ENCODE results near the gene FBXW10B.
"Not testable (repeated sequence)": the region's sequence is repeated elsewhere in the genome, so short reads cannot be mapped to it uniquely, and the experiment has no call there.

FBXW10B gene

DNA sequence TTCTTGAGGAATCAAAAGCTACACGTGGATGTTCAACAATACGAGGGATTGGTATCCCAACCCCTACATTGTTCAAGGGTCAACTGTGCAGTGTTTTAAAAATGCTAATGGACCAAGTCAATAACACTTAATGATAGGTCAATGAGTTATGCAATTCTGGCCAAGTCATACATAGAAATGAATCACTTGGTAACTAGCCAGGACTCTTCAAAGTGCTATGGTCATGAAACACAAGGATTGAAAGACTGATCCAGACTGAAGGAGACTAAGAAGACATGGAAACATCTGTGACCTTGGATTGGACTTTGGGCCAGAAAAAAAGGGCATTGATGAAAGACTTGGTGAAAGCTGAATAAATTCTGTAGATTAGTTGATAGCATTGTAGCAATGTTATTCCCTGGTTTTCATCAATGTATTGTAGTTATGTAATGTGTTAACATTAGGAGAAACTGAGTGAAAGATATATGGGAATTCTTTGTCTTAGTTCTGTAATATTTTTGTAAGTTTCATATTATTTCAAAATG lies 11.5 kb upstream of the FBXW10B start:
- not testable (repeated sequence) for DNase-seq (ENCODE audit: low read depth)

DNA sequence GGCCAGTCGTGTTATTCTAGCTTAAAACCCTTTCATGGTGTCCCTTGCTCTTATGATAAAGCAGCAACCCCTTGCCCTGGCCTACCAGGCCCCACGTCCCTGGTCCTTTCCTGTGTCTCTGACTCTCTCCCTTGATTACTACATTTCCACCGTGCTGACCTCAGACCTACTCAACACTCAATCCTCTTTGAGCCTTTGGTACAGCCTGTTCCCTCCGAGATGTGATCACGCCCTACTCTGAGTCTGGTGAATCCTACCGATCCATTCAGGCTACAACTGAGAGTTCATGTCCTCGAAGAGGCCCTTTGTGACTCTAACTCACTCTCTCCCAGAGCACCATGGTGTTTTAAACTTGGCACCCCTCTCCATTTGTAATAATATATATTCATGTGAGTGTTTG lies 10.5 kb upstream of the FBXW10B start:
- not testable (repeated sequence) for DNase-seq (ENCODE audit: low read depth)

DNA sequence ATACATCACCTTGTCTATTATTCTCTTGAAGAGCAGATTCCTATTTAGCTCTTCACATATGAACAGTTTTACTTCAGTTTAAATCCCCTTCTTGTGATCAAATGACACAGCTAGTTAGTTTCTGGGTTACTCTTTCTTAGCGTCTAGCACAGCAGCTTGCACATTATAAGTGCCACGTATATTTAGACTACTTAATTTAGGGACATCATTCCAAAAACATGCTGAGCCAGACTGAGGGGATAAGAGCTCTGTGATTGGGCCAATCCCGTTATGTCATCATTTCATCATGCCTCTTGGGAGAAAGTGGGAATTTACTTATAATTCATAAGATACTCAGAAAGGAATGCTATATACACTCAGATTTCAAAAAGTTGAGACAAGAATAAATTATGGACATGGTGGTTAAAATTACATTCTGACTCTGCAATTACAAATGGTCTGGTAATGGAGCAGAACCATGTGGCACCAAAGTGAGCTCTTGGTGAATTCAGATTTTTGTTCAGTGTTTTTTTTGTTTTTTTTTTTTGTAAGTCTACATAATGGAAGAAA lies 4.2 kb upstream of the FBXW10B start:
- DNase-seq (ENCODE audit: low read depth) = not testable (repeated sequence)

DNA sequence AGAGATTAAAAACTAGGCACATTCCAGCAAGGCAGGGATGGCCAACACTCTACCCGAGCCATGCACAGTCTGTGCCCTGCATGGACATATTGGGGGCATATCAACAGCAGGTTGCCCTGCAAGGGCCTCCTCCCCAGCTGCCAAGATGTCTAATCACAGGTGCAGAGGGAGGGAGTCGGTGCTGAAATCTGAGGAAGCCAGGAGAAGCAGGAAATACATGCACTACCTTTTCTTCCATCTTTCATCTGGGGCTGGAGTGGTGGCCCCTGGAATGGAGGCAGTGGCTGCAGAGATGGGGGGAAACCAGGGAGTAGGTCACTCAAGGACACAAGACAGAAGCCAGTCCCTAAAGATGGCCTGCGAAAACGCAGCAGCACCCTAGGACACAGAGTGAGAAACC lies 3.8 kb upstream of the FBXW10B start:
- DNase-seq (ENCODE audit: low read depth) = not testable (repeated sequence)

DNA sequence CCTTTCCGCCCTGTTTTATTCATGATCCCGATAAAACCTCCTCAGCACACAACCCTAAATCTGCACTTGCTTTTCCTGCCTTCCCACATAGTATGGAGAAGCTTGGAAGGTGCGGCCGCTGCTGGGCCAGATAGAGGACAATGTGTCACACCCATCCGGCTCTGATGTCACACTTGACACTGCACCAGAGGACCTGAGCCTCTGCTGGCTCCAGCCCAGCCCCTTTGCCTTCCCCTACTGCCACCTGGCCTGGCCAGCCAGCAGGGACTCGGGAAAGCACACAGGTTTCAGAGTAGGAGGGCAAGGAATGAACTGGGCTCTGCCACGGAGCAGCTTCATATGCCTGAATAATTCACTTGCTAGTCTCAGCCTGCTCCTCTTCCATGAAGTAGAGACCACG lies 2.6 kb upstream of the FBXW10B start:
- DNase-seq (ENCODE audit: low read depth) = not testable (repeated sequence)

DNA sequence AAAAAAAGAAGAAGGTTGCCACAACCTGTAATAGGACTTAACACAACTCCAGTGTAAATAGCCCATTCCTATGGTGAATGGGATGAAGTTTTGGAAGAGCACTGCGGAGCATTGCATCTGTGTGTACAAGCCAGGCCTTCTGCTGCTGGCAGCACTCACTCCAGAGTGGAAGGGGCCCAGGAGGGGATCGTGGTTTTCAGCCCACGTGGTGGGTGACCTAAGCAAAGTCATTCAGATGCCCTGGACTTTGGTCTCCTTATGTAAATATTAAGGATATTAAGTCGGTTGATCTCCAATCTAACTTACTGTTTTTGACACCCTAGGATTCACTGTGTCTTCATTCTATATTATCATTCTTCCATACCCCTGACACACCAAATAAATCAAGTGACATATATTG lies 2.7 kb downstream of the FBXW10B start:
- DNase-seq (ENCODE audit: low read depth) = not testable (repeated sequence)

DNA sequence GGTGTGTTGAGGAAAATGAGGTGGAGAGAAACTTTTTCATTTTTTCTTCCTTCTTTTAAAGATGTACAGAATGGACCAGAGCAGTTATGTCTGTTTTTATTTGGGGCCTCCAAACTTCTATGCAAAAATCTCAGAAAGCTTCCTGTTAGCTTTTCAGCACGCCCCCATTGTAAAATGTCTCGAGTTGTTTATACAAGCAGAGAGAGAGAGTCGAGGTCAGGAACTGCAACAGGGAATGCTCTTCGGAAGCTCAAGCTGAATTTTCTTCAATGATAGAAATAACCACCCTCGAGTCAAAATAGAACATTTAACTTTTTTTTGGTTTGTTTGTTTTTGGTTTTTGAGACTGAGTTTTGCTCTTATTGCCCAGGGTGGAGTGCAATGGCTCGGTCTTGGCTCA lies 3.7 kb downstream of the FBXW10B start:
- not testable (repeated sequence) for DNase-seq (ENCODE audit: low read depth)

DNA sequence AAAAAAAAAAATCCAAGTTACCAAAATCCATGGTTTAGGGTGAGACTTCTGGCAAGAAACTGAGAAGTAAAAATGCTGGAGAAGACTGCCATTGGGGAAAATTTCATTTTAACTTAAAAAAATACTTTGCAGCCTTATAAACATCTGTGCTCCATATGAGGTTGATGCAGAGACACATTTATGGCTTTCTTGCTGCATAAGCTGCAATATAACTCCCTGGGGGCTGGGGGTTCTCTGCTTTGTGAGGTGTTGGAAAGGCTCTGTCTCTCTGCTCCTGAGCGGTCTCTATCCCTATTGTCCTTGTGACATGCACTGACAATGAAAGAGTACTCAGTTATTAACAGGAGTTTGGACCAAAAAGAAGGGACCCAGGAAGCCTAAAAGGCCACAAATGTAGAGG lies 6.4 kb downstream of the FBXW10B start:
- DNase-seq (ENCODE audit: low read depth) = not testable (repeated sequence)

DNA sequence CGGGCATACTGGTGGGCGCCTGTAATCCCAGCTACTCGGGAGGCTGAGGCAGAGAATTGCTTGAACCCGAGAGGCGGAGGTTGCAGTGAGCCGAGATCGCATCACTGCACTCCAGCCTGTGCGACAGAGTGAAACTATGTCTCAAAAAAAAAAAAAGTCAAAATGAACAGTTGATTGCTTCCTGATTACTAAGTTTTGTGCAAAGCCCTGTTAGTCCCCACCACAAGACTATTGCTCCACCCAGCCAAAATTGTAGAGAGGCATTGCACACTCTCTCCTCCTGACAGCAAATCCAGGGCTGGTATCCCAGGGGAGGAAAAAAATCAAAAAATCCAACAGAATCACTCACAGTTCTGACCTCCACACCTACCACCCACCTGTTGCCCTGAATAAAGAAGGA lies 26.5 kb downstream of the FBXW10B start:
- DNase-seq (ENCODE audit: low read depth) = not testable (repeated sequence)

DNA sequence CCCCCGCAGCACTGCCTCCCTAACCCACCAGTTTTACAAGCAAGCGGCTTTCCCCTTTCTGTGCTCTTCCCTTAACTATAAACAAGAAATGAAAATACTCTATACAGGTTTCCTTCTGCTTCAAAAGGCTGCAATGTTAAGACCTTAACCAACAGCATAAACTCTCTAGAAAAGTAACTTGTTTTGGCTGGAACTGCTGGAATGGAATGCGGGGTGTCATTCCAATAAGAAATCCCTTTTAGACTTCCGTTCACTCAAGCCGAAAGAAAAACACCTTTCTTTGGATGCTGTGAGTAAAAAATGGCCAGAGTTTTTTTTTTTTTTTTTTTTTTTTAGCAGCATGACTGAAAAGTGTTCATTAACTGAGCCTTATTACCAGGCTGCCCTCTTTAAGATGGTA lies 27.5 kb downstream of the FBXW10B start:
- DNase-seq (ENCODE audit: low read depth) = not testable (repeated sequence)

DNA sequence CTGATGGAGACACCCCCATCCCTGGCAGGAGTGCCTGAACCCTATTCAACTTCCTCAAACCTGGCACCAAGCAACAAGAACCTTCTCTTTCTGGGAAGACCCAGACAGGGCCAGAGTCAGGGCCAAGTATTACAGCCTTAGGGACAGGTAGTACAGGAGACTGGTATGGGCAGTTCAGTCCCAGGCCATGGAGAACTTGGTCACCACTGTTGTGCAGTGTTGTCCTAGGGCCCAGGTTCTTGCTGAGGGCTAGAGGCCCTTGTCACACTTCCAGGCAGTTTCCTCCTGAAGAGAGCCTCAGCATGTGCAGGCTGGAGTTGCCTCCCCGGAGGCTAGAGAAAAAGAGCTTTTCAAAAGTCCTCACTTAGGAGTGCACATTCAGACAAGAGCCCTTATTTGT lies 28.7 kb downstream of the FBXW10B start:
- DNase-seq (ENCODE audit: low read depth) = not testable (repeated sequence)

DNA sequence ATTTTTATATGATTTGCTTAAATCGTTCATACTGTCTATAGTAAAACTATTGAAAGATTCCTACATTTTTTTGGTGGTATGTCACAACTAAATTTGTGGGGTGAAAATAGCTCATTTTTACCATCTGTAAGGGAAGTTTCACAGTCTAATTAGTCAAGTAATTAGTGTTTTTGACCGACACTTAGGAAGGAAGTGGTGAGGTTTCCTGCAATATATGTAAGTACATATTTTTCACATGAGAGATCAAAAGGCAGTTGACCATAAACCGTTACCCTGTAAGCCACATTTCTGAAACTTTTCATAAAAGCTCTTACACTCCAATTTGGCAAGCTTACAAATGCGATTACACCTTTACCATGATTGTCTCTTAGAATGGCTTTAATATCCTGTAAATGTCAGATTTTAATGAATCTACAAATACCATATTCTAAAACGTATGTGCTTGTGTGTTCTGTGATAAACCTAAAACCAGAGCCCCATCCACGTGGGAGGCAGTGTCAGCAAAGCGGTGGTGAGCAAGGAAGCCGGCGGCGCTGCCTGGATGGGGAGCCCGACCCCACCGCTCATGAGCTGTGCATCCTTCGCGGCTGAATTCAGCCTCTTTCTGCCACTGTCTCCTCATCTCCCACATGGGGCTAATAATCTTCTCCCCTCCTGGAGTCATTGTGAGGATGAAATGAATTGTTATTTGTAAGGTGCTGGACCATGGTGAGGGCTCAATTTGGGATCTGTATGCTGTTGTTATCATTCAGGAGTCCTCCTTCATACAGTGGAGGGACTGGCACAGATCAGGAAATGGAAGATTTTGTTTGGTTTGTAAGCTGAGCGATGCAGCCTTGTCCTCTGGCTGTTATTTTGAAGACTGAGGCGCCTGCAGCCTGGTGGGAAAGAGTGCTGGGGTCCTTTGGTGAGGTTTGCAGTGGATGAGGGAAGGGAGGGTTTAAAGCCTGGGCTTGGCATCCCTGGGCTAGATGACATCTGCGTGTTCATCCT lies 29.7 kb downstream of the FBXW10B start:
- DNase-seq (ENCODE audit: low read depth) = not testable (repeated sequence)

DNA sequence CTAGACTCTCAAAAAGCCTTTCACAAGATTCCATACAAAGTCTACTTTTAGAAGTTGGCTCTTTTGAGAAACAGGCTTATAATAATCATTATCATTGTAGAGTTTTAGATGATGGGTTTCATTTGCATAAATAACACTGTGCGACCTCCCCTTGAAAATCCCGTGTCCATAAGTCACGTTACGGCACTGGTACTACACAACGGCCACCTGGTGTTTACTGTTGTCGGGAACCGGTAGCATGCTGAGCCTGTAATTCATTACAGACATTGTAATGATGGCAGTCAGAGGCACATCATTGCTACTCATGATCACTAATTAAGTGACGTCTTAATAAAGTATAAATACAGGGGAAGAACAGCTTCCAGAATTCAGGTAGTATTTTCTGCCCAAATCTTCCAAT lies 31.5 kb downstream of the FBXW10B start:
- DNase-seq (ENCODE audit: low read depth) = not testable (repeated sequence)

DNA sequence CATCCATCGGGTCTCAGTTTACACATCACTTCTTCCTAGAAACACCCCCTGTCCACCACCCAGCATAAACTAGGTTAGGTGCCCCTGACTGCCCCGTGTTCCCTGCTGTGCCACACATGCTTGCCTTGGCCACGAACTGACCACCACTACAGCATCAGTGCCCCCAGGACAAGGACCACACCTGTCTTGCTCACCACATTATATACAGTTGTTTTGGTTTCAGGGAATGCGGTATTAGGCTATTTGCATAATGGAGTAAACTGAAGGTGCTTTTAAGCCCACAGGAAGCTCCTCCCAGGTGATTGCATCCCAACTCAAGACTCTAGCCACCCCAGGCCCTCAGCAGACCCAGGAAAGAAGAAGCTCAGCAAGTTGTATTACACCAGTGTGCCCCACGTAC lies 36.2 kb downstream of the FBXW10B start:
- not testable (repeated sequence) for DNase-seq (ENCODE audit: low read depth)

DNA sequence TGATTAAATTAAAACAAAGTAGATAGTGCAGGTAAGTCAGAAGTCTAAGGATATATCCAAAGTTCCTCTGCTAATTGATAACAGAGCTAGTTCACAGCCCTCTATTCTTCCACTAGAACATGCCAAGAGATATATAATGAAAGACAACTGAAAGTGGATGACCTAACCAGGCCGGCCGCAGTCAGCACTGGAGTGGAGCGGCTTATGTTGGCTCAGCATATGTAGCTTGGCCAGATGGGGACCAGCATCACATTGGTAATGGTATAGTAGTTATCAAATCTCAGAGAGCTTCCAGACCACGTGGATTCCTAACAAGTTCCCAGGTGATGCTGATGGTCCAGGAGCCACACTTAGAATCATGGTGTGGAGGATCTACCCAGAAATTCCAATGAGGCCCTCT lies 38.0 kb downstream of the FBXW10B start:
- DNase-seq (ENCODE audit: low read depth) = not testable (repeated sequence)

DNA sequence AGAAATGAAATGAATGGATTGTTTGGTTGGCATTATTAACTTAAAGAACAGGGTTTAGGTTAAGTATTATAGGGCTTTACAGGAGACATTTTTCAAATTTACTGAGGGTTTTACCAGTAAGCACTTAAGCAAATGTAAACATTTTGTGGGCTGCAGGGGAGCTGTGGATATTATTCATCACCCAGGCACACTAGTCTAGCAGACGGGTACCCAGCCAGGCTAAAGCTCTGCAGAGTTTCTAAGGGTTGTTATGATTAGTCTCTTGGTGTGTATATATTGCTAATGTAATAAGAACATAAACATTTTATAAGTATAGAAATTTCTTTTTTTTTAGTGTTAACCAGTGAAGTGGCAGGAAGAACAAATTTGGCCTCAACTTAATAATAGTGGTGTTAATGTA lies 42.7 kb downstream of the FBXW10B start:
- not testable (repeated sequence) for DNase-seq (ENCODE audit: low read depth)

DNA sequence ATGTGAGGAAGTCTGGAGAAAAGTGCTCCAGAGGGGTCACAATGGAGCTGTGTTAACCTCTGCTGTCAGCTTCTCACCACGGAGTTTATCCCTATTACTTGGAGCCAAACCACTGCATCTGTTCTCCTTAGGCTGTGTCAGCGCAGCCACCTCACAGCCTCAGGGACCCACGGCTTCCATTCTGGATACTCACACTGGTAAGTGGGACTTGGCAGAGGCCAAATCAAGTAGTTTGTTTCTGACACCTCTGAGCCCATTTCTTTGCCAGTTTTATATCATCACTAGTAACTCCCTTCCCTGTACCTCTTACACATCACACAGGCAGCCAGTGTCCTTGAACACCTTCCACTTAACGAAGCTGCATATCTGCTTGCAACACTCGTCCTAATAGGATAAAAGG lies 44.8 kb downstream of the FBXW10B start:
- DNase-seq (ENCODE audit: low read depth) = not testable (repeated sequence)

DNA sequence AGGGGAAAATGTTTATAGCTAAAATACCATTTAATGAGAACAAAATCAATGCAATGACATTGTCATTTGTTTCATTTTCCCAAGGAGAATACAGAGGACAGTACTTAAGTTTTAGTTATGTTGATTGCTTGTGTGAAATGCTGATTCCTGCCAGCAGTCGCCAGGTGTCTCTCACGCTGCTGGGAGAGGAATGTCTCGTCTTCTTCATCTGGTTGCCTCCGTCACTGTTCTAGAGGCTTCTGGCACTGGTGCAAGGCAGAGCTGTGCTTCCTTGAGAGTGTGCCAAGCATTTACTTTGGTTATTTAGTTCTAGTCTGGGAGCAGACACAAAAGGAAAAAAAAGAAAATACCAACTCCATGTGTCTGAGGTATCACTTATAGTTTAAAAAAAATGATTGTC lies 45.6 kb downstream of the FBXW10B start:
- DNase-seq (ENCODE audit: low read depth) = not testable (repeated sequence)

Data from activated T-helper 1 cell treated with Interleukin-2 at 50 U/mL for 16 hours (primary cell).